WI38 (cell line): ENCODE measurements around the gene PDE4B.

Source experiments
- H3K4me3 ChIP-seq: 2 replicates; pipeline ENCODE4 v1.5.1; 2011; ENCODE audit warnings: low read depth, mild to moderate bottlenecking, control low read depth, low read length
- TF ChIP-seq, protein P1 (sequence below): IDR thresholded peaks from 2 replicates; pipeline ENCODE4 v1.5.1; 2012; ENCODE audit warnings: low read depth, mild to moderate bottlenecking, control low read depth, low read length

PDE4B gene

GRCh38 chr1:66365635-66366034 is 572.9 kb downstream of the PDE4B start:
- TF ChIP-seq, protein P1, sequence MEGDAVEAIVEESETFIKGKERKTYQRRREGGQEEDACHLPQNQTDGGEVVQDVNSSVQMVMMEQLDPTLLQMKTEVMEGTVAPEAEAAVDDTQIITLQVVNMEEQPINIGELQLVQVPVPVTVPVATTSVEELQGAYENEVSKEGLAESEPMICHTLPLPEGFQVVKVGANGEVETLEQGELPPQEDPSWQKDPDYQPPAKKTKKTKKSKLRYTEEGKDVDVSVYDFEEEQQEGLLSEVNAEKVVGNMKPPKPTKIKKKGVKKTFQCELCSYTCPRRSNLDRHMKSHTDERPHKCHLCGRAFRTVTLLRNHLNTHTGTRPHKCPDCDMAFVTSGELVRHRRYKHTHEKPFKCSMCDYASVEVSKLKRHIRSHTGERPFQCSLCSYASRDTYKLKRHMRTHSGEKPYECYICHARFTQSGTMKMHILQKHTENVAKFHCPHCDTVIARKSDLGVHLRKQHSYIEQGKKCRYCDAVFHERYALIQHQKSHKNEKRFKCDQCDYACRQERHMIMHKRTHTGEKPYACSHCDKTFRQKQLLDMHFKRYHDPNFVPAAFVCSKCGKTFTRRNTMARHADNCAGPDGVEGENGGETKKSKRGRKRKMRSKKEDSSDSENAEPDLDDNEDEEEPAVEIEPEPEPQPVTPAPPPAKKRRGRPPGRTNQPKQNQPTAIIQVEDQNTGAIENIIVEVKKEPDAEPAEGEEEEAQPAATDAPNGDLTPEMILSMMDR, result no peak
- no peak overlapping the region for H3K4me3 ChIP-seq

GRCh38 chr1:66366634-66367033 is 573.9 kb downstream of the PDE4B start:
- TF ChIP-seq, protein P1, result no peak
- no peak overlapping the region for H3K4me3 ChIP-seq

DNA sequence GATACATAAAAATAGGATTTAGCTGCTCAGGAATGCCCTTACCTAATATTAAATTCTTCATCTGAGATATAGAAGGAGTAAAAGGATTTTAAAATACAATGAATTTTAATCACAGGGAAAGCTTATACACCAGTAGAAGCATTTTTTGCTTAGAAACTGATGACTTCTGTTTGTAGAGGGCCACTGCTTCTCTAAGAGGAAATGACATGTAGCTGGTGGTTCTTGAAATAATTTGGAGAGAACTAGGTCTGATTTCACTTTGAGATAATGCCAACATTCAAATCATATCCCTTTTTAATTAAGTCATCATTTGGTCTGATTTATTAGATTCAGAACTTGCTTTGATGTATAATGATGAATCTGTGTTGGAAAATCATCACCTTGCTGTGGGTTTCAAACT is 574.7 kb downstream of the PDE4B start:
- TF ChIP-seq, protein P1, result no peak
- no peak overlapping the region for H3K4me3 ChIP-seq

GRCh38 chr1:66368261-66368660 is 575.6 kb downstream of the PDE4B start:
- TF ChIP-seq, protein P1, result no peak
- no peak overlapping the region for H3K4me3 ChIP-seq

- TF ChIP-seq, protein P1, result no peak
- no peak overlapping the region for H3K4me3 ChIP-seq
Observed at GRCh38 chr1:66370462-66370971, 577.8 kb downstream of the PDE4B start.

GRCh38 chr1:66371233-66372005 is 578.7 kb downstream of the PDE4B start:
- TF ChIP-seq, protein P1, result no peak
- no peak overlapping the region for H3K4me3 ChIP-seq

- no peak overlapping the region for H3K4me3 ChIP-seq
- TF ChIP-seq, protein P1, result no peak
Observed at GRCh38 chr1:66372522-66373101, 579.9 kb downstream of the PDE4B start.
